Calu3 (cell line): Measurements from ENCODE around the gene OR7C2. TPM values are rescaled to one million over a fixed set of nuclear protein-coding genes. Genes with fewer than 3 reads are reported as not detected.

ENCODE experiments used
- BruUV-seq: library from RNA; stranded (reverse); fragments of 400-500 nt; replicated peaks from 2 replicates; lab custom pipeline; 2021; lab: Mats Ljungman, UMichigan
- CTCF ChIA-PET: fragments of 300-600 bp; sonication (Branson Sonifier 250); formaldehyde crosslinking; loops from one replicate; lab custom pipeline; 2022; ENCODE audit warnings: antibody characterized with exemption; lab: Charles Lee
- DNase-seq: peaks from one replicate; pipeline ENCODE4 v3.0.0; 2022
- H3K27ac Mint-ChIP-seq: one replicate; pipeline ENCODE4 v1.8.0; 2022; ENCODE audit warnings: mixed read lengths; ENCODE audit not compliant: unreplicated experiment
- H3K27me3 Mint-ChIP-seq: one replicate; pipeline ENCODE4 v1.8.0; 2022; ENCODE audit warnings: mixed read lengths; ENCODE audit not compliant: unreplicated experiment
- H3K36me3 Mint-ChIP-seq: one replicate; pipeline ENCODE4 v1.8.0; 2022; ENCODE audit warnings: mild to moderate bottlenecking, moderate library complexity, mixed read lengths; ENCODE audit not compliant: insufficient read depth, unreplicated experiment
- H3K4me1 Mint-ChIP-seq: one replicate; pipeline ENCODE4 v1.8.0; 2022; ENCODE audit warnings: mild to moderate bottlenecking, low read depth, mixed read lengths; ENCODE audit not compliant: unreplicated experiment
- H3K4me3 Mint-ChIP-seq: one replicate; pipeline ENCODE4 v1.8.0; 2022; ENCODE audit warnings: mild to moderate bottlenecking, low read depth, moderate library complexity, mixed read lengths; ENCODE audit not compliant: unreplicated experiment
- H3K9me3 Mint-ChIP-seq: one replicate; pipeline ENCODE4 v1.8.0; 2022; ENCODE audit warnings: low read depth, mixed read lengths; ENCODE audit not compliant: unreplicated experiment
- intact Hi-C: fragments of 100-400 bp; cut with micrococcal nuclease; formaldehyde crosslinking; loops from one replicate; pipeline ENCODE4 v1.10.0; 2022; ENCODE audit not compliant: unreplicated experiment
- total RNA-seq: library from RNA; stranded (reverse); gene quantifications from 2 replicates; pipeline ENCODE4 v1.2.3, GENCODE V29; 2022
- TF ChIP-seq, protein P1 (sequence below): fragments of 200-600 bp; IDR thresholded peaks from one replicate; pipeline ENCODE4 v1.8.0; 2022; ENCODE audit warnings: antibody characterized with exemption; ENCODE audit not compliant: unreplicated experiment

OR7C2 gene
- total RNA-seq, 1 experiment from 2014 or later, result not detected

DNA sequence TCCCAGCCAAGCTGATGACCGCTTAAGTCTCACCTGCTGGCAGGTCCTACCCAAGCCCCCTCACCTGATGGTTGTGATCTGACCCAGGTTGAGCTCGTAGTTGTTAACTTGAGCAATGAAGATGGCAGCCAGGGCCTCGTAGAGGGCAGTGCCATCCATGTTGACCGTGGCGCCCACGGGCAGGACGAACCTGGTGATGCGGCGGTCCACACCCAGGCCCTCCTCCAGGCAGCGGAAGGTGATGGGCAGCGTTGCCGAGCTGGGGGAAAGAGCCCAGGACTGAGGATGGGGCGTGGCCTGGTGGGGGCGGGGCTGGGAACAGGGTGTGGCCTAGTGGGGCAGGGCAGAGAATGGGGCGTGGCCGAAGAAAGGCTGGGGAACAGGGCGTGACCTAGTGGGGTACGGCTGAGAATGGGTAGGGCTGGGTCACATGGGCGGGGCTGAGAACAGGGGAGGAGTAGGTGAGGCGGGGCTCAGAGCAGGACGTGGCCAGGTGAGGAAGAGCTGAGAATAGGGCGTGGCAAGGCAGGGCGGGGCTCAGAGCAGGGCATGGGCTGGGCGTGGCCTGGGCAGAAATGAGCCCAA, 12.9 kb downstream of the OR7C2 start:
- TF ChIP-seq, protein P1, sequence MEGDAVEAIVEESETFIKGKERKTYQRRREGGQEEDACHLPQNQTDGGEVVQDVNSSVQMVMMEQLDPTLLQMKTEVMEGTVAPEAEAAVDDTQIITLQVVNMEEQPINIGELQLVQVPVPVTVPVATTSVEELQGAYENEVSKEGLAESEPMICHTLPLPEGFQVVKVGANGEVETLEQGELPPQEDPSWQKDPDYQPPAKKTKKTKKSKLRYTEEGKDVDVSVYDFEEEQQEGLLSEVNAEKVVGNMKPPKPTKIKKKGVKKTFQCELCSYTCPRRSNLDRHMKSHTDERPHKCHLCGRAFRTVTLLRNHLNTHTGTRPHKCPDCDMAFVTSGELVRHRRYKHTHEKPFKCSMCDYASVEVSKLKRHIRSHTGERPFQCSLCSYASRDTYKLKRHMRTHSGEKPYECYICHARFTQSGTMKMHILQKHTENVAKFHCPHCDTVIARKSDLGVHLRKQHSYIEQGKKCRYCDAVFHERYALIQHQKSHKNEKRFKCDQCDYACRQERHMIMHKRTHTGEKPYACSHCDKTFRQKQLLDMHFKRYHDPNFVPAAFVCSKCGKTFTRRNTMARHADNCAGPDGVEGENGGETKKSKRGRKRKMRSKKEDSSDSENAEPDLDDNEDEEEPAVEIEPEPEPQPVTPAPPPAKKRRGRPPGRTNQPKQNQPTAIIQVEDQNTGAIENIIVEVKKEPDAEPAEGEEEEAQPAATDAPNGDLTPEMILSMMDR, result no peak

DNA sequence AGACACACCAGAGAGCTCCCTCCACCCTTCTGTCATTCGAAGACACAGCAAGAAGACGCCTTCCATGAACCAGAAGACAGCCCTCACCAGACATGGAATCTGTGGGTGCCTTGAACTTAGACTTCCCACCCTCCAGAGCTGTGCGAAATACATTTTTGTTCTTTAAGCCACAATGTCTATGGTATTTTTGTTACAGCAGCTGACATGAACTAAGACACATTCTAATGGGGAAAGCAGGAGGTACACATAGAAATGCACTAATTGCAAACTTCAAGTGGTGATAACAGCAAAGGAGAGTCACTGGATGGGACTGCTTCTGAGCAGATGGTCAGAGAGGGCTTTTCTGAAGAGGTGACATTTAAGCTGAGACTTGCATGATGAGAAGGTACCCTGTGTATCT, 16.2 kb downstream of the OR7C2 start:
- H3K9me3 Mint-ChIP-seq, result no peaks in the 10 kb centered on the region
- no peaks in the 10 kb centered on the region for H3K4me1 Mint-ChIP-seq
- no peak overlapping the region for H3K4me3 Mint-ChIP-seq
- peaks cover 15% of the 10 kb centered on the region for H3K27me3 Mint-ChIP-seq
- H3K36me3 Mint-ChIP-seq, result no peaks in the 10 kb centered on the region
- DNase-seq, result no peak
- TF ChIP-seq, protein P1, result no peak
- no peak overlapping the region for H3K27ac Mint-ChIP-seq
- CTCF ChIA-PET, result no interaction called here
- intact Hi-C loops, result no loop called here
- BruUV-seq, result no TSS peak

More for the DNA sequence above, 12.9 kb downstream of the OR7C2 start:
- no TSS peak for BruUV-seq
- no peak overlapping the region for H3K27ac Mint-ChIP-seq
- DNase-seq, result peak; percentile 2
- no peaks in the 10 kb centered on the region for H3K36me3 Mint-ChIP-seq
- no peaks in the 10 kb centered on the region for H3K4me1 Mint-ChIP-seq
- no peak overlapping the region for H3K4me3 Mint-ChIP-seq
- CTCF ChIA-PET, result interaction anchor here (0.6 kb wide), 1 partner anchor 517 kb away, joined by 3 read pairs; no protein-coding TSS in a partner anchor
- intact Hi-C loops, result no loop called here
- H3K27me3 Mint-ChIP-seq, result peaks cover 15% of the 10 kb centered on the region
- no peaks in the 10 kb centered on the region for H3K9me3 Mint-ChIP-seq

DNA sequence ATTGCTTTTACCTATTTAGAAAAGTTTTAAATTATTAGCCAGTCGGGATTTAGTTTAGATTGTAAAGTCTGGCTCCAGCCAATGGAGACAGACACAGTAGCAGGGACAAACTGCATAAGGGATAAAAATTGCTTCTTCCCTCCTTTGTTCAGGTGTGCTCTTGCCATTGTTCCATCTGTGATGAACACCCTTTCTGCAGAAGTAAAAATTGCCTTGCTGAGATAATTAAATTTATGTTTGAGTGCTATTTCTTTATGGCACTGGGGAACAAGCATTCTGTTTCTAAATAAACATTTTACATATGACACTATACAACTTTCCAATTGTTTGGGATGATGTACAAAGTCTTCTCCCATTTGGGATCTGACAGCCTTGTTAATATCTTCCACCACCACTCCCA, 18.0 kb downstream of the OR7C2 start:
- Mint-ChIP-seq H3K4me3 (no peak overlapping the region), H3K27me3 (peaks cover 15% of the 10 kb centered on the region), H3K36me3 (no peaks in the 10 kb centered on the region), H3K27ac (no peak overlapping the region), H3K4me1 (no peaks in the 10 kb centered on the region), H3K9me3 (peaks cover 3% of the 10 kb centered on the region)
- CTCF ChIA-PET, result no interaction called here
- intact Hi-C loops, result no loop called here
- TF ChIP-seq, protein P1, result no peak
- no peak for DNase-seq
- BruUV-seq, result no TSS peak

DNA sequence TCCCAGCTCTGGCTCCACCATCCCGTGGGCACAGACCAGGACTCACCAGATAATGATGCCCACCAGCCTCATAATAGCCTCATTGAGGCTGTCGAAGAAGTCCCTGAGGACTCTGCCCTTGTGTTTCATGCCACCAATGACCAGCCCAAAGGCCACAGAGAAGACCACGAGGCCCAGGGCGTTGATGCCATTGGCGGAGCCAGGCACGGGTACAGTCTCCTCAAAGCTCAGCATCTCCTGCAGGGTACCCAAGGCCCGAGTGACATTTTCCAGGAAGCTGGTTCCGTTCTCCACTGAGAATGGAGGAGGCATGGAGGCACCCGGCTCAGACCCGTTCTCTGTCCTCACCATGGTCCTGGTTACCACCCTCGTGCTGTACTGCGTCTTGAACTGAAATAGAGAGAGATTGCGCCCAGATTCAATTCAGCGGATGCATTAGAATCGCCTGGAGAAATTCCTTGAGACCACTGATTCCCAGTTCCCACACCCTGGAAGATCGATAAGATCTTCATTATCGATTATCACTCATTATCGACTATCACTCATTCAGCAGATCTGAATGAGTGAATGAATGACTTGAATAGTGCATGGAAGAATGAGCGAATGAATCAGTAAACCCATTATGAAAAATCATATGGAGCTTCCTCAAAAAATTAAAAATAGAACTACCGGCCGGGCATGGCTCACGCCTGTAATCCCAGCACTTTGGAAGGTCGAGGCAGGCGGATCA, 20.8 kb downstream of the OR7C2 start:
- Mint-ChIP-seq H3K27ac (no peak overlapping the region), H3K4me3 (no peak overlapping the region), H3K9me3 (peaks cover 3% of the 10 kb centered on the region), H3K27me3 (peaks cover 5% of the 10 kb centered on the region), H3K4me1 (no peaks in the 10 kb centered on the region), H3K36me3 (no peaks in the 10 kb centered on the region)
- intact Hi-C loops, result no loop called here
- CTCF ChIA-PET, result no interaction called here
- DNase-seq, result no peak
- BruUV-seq, result no TSS peak
- TF ChIP-seq, protein P1, result no peak
